NCI-H2171 (cell line): ENCODE measurements around the gene CDC42SE1.

Experiments
- DNase-seq: peaks from one replicate; lab custom pipeline; 2025; lab: John Stamatoyannopoulos, UW

Gene CDC42SE1

DNA sequence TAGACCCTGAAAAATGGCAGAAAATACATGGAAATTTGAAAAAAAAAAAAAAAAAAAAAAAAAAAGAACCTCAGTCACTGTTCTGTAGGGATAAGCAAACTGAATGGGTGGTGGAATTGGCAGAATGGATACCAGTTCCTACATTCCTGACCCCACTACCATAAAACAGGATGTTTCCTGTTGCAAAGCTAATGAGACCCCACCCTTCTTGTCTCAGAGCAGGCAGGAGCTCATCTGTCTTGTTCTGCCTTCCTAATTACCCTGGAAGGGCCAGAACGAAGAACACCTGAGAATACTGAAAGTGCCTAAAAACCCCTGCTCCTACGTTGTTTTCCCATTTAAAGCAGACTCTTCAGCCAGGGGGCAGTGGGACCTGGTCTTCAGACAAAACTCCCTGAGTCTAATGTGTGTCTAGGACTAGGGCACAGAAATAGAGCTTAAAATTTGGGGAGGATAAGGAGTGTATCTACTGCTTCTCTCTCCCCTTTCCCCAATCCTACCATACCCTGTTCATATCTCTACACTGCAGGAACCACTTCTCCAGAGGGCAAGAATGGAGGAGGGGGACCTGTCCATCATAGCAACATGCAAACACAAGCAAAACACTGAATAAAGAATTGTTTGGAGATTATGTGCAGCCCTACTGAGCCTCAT is 7.9 kb downstream of the CDC42SE1 start:
- DNase-seq: no peak

DNA sequence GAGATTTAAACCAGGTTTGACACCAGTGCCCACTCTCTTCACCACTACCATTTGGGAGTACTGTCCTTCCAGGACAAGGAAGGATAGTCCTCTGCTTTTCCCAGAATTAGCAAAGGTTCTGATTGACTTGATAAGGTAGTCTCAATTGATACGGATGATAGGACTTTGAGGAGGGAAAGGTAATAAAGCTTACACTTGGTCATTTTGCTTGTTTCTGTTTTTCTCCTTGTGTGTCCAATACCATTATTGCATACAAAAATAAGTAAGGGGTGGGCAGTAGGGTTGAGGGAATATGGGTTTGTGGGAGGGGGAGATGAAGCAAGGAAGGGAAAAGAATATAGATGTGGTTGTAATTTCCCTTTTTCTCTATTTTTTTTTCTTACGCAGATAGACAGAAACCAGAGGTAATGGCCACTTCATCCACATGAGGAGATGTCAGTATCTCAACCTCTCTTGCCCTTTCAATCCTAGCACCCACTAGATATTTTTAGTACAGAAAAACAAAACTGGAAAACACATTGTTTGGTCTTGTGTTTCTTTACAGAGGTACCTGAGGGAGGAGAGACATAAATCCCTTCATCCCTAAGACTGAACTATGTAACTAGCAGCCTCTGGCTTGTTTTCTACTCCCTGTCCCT is 9.3 kb downstream of the CDC42SE1 start:
- DNase-seq: no peak

DNA sequence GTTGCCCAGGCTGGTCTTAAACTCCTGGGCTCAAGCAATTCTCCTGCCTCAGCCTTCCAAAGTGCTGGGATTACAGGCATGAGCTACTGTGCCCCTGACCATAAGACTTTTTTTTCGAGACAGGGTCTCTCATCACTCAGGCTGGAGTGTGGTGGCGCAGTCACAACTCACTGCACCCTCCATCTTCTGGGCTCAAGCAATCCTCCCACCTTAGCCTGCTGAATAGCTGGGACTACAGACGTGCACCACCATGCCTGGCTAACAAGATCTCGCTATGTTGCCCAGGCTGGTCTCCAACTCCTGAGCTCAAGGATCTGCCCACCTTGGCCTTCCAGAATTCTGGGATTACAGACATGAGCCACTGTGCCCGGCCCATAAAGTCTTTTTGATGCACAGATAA is 10.0 kb downstream of the CDC42SE1 start:
- no peak for DNase-seq

DNA sequence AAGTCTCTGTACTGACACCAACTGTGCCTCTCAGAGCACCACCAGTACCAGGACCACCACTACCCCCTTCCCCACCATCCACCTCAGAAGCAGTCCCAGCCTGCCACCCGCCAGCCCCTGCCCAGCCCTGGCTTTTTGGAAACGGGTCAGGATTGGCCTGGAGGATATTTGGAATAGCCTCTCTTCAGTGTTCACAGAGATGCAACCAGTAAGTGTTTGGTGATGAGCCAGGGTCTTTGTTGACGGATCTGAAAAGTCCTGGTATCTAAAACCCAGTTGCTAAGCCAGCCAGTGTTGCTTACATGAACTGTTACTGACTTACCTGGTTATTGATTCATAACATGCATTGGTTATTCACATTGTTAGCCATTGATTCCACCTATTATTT is 10.8 kb downstream of the CDC42SE1 start:
- no peak for DNase-seq

DNA sequence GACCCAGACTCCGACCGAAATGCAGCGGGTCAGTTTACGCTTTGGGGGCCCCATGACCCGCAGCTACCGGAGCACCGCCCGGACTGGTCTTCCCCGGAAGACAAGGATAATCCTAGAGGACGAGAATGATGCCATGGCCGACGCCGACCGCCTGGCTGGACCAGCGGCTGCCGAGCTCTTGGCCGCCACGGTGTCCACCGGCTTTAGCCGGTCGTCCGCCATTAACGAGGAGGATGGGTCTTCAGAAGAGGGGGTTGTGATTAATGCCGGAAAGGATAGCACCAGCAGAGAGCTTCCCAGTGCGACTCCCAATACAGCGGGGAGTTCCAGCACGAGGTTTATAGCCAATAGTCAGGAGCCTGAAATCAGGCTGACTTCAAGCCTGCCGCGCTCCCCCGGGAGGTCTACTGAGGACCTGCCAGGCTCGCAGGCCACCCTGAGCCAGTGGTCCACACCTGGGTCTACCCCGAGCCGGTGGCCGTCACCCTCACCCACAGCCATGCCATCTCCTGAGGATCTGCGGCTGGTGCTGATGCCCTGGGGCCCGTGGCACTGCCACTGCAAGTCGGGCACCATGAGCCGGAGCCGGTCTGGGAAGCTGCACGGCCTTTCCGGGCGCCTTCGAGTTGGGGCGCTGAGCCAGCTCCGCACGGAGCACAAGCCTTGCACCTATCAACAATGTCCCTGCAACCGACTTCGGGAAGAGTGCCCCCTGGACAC is 11.3 kb downstream of the CDC42SE1 start:
- peak; percentile 28 for DNase-seq

DNA sequence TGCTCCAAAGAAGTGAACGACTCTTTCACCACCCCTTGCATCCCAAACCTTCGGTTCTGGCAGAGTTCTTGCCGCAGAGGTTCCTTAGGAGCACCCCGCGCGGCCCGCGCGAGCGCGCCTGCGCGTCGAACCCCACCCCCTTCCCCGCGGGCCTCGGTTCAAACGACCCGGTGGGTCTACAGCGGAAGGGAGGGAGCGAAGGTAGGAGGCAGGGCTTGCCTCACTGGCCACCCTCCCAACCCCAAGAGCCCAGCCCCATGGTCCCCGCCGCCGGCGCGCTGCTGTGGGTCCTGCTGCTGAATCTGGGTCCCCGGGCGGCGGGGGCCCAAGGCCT is 11.9 kb downstream of the CDC42SE1 start, which contains the start of gene C1orf56:
C1orf56 (plus strand) TSS at position 161 of the 334 bp plus-strand sequence; CDS start at position 258, 97 bp downstream.
- DNase-seq: peak; percentile 50

DNA sequence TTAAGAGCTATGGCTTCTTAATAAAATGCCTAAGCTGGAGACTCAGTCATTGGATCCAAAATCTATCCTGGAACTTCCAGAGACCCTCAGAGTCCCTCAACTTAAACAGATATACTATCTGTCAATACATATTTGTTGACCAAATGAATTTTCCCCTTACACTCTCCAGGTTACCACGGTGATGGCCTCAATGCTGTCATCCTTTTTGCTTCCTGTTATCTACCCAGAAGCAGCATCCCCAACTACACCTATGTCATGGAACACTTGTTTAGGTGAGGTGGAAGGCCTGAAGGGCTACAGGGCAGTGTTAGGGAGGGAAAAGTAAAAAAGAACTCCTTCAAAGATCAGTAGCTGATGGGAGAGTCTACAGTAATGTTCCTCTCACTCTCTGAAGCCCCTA is 16.3 kb downstream of the CDC42SE1 start:
- no peak for DNase-seq

DNA sequence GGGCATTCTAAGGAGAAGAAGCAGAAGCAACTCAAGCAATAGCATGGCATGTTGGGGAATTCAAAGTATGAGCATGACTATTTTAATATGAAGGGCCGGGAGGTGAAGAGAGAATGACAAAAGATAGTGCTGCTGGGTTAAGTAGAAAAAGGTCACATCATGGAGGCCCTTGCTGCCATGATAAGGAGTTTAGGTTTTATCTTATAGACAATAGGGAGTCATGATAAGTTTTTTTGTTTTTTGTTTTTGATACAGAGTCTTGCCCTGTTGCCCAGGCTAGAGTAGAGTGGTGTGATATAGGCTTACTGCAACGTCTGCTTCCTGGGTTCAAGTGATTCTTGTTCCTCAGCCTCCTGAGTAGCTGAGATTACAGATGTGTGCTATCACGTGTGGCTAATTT is 19.9 kb downstream of the CDC42SE1 start:
- no peak for DNase-seq

DNA sequence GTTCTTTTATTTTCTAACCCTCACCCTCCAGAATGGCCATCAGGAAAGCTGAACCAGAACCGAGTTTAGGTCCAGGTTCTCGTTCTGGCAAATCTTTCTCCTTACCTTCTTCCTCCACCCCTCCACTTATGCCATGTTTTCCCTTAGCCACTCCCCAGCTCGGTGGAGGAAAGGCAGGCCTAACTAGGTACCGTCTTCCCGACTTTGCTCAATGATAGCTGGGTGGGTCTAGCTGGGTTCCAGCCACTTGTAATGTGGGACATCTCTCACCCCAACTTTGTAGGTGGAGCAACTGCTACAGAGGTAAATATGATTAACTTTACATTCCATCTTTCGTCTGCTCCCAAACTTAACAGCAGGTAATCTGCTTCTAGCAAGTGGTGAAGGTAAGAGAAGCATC is 22.4 kb downstream of the CDC42SE1 start:
- no peak for DNase-seq

DNA sequence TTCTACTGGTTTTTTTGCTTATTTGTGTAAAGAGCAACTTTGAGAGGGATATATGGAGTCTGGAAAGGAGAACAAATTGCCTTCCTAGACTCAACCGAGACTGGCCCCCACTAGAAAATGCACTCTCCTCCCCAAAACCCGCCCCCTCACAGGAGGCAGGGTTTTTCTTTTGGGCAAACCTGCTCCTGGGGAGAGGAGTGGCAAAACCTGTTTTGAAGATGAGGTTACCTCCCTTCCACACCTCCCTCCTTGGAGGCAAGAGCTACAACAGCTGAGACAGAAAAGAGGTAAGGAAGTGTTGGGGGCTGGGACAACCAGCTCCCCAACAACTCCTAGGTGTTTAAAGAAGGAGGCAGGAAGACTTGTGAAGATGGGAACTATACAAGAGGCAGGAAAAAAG is 23.1 kb downstream of the CDC42SE1 start, which contains the start of gene BNIPL:
BNIPL (plus strand) TSS at position 231 of the 400 bp plus-strand sequence; CDS start at position 371, 140 bp downstream.
- DNase-seq: no peak

DNA sequence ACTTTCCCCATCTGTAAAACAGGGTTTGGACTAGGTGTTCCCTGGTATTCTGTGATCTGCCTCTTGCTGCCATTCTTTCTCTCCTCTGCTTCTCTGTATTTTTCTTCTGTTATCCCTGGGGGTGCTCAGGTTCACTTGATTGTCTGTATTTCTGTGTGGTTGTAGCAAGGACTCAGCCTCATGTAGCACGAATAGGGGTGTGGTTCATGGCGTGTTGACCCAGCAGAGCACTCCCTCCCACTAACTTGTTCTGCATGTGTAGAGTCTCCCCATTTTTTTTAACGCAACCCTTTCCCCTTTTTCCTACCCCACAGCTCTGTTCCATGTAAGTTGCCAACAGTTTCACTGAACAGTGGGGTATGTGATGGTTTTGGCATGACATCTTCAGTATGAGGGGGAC is 24.3 kb downstream of the CDC42SE1 start:
- no peak for DNase-seq

DNA sequence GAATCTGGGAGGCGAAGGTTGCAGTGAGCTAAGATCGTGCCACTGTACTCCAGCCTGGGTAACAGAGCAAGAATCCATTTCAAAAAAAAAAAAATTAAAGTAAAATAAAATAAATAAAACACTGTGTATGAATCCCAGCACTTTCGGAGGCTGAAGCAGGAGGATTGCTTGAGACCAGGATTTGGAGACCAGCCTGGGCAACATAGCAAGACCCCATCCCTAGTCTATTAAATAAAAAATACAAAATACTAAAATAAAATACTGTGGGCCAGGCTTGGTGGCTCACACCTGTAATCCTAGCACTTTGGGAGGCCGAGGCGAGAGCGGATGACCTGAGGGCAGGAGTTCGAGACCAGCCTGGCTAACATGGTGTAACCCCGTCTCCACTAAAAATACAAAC is 27.3 kb downstream of the CDC42SE1 start:
- no peak for DNase-seq

DNA sequence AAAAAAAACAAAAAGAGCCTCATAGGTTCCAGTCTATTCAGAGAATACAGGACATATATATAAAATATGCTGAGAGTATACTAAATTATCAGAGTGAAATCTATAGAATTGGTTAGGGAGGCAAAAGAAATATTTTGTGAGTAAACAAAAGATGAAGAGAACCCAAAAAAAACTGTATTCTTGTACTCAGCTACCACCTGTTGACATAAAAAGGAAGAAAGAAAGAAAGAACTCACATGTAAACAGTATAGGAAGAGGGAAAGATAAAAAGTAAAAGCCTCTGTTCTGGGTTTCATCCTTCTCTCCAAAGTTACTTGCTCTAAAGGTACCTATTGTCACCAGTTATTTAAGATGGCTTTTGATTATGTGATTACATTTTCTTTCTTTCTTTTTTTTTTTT is 33.0 kb downstream of the CDC42SE1 start:
- no peak for DNase-seq

DNA sequence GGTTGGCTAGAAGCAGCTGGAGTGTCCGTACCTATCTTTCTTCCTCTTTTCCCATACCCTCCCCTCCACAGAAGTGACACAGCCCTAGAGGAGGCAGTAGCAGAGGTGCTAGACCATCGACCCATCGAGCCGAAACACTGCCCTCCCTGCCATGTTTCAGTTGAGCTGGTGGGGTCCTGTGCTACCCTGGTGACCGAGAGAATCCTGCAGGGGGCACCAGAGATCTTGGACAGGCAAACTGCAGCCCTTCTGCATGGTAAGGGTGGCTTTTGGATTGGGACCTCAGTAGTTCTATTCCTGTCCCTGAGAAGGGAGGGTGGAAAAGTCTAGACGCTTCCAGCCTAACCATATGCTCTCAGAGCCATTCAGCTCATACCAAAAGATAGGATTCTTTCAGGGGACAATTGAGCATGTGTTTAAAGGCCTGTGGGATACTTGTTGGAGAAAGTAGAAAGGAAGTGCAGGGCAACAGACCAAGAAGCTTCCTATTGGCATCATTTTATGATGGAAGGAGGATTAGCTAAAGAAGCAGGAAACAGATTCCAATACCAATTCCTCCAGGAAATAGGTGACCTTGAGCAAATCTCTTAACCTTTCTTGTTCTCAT is 34.8 kb downstream of the CDC42SE1 start:
- DNase-seq: no peak

DNA sequence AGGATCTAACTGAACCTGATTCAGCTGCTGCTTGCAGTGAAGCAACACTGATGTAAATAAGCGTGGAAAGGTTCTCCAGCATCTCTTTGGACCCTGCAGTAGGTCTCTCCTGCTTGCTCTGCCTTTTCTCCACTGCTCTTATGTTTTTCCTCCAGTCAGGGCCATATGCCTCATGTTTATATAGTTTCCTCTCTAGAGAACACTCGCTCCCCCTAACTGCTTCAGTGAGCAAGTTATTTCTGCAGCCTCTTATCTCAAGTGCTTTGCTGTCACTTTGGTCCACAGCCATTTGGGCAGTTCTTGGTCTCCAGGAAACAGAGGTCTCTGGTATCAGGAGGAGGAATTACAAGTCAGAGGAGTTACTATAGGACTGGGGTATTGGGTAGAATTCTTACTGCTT is 45.9 kb downstream of the CDC42SE1 start:
- peak; percentile 52 for DNase-seq

DNA sequence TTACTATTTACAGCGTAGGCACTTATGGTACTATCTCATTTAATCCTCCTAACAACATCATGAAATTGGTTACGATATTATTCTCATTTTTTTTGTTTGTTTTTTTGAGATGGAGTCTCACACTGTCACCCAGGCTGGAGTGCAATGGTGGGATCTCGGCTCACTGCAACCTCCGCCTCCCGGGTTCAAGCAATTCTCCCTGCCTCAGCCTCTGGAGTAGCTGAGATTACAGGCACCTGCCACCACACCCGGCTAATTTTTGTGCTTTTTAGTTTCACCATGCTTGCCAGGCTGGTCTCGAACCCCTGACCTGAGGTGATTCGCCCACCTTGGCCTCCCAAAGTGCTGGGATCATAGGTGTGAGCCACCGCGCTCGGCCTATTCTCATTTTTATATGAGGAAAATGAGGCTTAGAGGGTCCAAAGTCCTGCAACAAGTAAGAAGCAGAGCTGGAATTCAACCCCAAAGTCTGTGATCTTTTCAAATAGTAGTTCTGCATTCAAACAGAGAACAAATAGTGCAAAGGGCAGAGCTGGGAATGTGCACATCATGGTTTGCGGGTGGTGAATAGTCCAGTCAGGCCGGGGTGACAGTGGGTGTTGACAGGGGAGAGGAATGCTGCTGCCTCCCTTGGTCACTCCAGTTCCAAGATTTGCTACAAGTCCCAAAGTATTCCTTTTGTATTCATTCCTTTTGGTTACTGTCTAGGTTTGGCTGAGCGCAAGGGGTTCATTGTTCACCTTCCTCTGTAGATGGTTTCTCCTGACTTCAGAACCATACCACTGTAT is 46.5 kb downstream of the CDC42SE1 start:
- no peak for DNase-seq

DNA sequence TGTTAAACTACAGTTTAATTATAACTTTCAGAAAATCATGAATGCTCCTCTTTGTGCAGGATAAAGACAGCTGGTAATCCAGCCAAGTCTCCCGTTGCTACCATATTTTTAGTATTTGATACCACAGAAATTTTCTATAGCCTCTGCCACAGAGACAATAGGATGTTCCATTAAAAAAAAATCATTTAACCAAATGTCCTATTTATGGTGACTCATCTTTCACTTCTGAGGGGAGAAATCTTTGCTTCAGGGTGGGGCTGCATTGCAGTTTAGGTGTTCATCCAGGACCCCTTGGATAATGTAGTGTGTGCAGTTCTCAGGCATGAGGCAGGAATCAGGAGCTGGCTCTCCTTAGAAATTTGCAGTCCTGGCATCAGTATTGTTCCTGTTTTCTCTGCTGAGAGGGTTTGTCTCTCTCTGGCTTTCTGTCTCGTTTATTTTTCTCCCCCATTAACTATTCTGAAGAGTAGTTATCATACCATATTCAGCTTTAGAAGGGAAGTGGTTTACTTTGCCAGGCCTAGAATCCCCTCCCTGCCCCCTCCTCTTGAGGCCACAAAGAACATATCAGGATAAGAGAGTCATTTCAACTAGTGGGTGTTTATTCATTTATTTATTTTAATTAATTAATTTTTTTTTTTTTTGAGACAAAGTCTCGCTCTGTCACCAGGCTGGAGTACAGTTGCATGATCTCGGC is 48.1 kb downstream of the CDC42SE1 start:
- DNase-seq: no peak

DNA sequence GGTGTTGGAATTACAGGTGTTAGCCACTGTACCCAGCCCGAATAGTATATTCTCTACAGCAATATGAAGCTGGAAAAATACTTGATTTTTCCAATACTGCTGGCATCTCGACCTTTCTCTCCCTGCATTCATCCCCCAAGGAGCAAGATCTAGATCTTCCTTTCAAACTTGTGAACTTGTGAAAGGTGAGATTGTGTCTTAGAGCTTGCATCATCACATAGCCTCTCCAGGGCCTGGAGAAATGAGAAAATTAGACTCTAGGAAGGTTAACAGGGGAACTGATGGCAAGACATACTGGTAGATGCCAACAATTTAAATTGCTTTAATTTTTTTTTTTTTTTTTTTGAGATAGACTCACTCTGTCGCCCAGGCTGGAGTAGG is 49.1 kb downstream of the CDC42SE1 start:
- no peak for DNase-seq

DNA sequence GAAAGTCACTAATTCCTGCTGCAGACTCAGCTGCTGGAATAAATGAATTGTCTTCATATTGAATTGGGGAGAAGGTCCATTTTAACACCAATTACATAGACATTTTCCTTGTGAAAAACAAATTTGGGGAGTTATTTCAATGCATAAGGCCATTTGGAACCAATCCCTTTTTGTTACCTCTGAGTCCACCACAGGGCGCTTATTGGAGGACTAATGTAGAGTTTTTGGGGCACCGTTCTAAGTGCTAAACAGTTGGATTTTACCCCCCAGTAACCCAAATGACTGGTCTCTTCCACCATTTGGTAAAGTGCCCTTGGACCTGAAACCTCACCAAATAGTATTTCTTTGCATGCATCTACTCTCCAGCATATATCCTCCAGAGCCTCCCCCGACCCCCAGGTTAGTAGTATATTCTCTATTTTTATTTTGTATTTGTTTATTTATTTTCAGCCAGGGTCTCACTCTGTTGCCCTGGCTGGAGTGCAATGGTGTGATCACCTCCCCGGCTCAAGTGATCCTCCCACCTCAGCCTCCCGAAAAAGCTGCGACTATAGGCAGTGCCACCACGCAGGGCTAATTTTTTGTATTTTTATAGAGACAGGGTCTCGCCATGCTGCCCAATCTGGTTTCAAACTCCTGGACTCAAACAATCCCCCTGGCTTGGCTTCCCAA is 49.6 kb downstream of the CDC42SE1 start:
- DNase-seq: no peak

DNA sequence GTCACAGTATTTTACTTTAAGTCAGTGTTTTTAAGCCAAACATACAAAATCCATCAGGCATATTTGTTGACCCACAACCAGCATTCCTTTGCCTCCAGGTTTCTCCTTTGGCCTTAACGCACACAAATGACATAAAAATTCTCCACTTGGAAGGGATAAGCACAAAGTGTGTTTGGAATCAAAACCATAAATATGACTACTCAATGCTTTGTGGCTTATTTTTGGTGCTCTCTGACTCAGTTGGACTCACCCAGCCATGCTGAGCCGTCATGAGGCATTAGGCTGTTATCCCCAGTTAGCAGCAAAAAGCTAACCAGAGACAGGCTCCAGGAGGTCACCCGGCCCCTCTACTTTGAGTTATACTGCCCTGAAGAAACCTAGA is 50.2 kb downstream of the CDC42SE1 start:
- DNase-seq: no peak
